H9 (cell line): ENCODE results near the gene TK2. TPM values are rescaled to one million over a fixed set of nuclear protein-coding genes. Genes with fewer than 3 reads are reported as not detected.

Experiments
- DNase-seq: peaks from one replicate; pipeline ENCODE4 v3.0.0-alpha.2; 2017
- H2AFZ ChIP-seq: one replicate; pipeline ENCODE4 v1.6.1; 2013; ENCODE audit warnings: mild to moderate bottlenecking, low read length, control low read depth, moderate library complexity
- H2AK5ac ChIP-seq: 2 replicates; pipeline ENCODE4 v1.6.1; 2013; ENCODE audit warnings: low read length, control low read depth, mixed read lengths; ENCODE audit not compliant: insufficient read length
- H2BK120ac ChIP-seq: one replicate; pipeline ENCODE4 v1.6.1; 2013; ENCODE audit warnings: low read depth, mild to moderate bottlenecking, low read length, control low read depth, inconsistent platforms; ENCODE audit not compliant: poor library complexity, severe bottlenecking
- H2BK12ac ChIP-seq: 2 replicates; pipeline ENCODE4 v1.6.1; 2013; ENCODE audit warnings: low read length, control low read depth, mixed read lengths, low read depth; ENCODE audit not compliant: insufficient read length
- H2BK15ac ChIP-seq: 2 replicates; pipeline ENCODE4 v1.6.1; 2013; ENCODE audit warnings: low read depth, low read length, control low read depth
- H2BK20ac ChIP-seq: one replicate; pipeline ENCODE4 v1.6.1; 2013; ENCODE audit warnings: low read depth, mild to moderate bottlenecking, low read length, control low read depth, inconsistent platforms; ENCODE audit not compliant: poor library complexity, severe bottlenecking
- H2BK5ac ChIP-seq: 2 replicates; pipeline ENCODE4 v1.6.1; 2013; ENCODE audit warnings: low read length, control low read depth, mixed read lengths; ENCODE audit not compliant: insufficient read length
- H3K14ac ChIP-seq: 2 replicates; pipeline ENCODE4 v1.6.1; 2013; ENCODE audit warnings: low read length, control low read depth; ENCODE audit not compliant: insufficient read depth
- H3K18ac ChIP-seq: 2 replicates; pipeline ENCODE4 v1.6.1; 2013; ENCODE audit warnings: low read depth, mild to moderate bottlenecking, mixed read lengths, low read length, control low read depth; ENCODE audit not compliant: insufficient read length
- H3K23ac ChIP-seq: 2 replicates; pipeline ENCODE4 v1.6.1; 2013; ENCODE audit warnings: low read length, control low read depth, mixed read lengths, low read depth; ENCODE audit not compliant: insufficient read length
- H3K23me2 ChIP-seq: 2 replicates; pipeline ENCODE4 v1.6.1; 2013; ENCODE audit warnings: low read depth, mild to moderate bottlenecking, mixed read lengths, low read length, control low read depth; ENCODE audit not compliant: insufficient read length, poor library complexity, severe bottlenecking
- H3K27ac ChIP-seq: 2 replicates; pipeline ENCODE4 v1.5.1; 2013; ENCODE audit warnings: low read length, control low read depth, mixed read lengths, low read depth; ENCODE audit not compliant: insufficient read length
- H3K27me3 ChIP-seq: 2 replicates; pipeline ENCODE4 v1.6.1; 2013; ENCODE audit warnings: low read length, control low read depth, inconsistent platforms; ENCODE audit not compliant: insufficient read depth
- H3K4ac ChIP-seq: 2 replicates; pipeline ENCODE4 v1.6.1; 2013; ENCODE audit warnings: low read depth, mild to moderate bottlenecking, control low read depth, inconsistent platforms, low read length, moderate library complexity
- H3K4me1 ChIP-seq: 2 replicates; pipeline ENCODE4 v1.6.1; 2013; ENCODE audit warnings: low read length, control low read depth, inconsistent platforms; ENCODE audit not compliant: insufficient read depth
- H3K4me2 ChIP-seq: 2 replicates; pipeline ENCODE4 v1.6.1; 2013; ENCODE audit warnings: low read length, control low read depth, mixed read lengths; ENCODE audit not compliant: insufficient read length, insufficient read depth
- H3K56ac ChIP-seq: 2 replicates; pipeline ENCODE4 v1.6.1; 2013; ENCODE audit warnings: low read depth, mild to moderate bottlenecking, mixed read lengths, low read length, control low read depth; ENCODE audit not compliant: insufficient read length
- H3K79me1 ChIP-seq: 2 replicates; pipeline ENCODE4 v1.6.1; 2013; ENCODE audit warnings: low read depth, mild to moderate bottlenecking, moderate library complexity, low read length, control low read depth, inconsistent platforms; ENCODE audit not compliant: insufficient read depth, poor library complexity, severe bottlenecking
- H3K79me2 ChIP-seq: 2 replicates; pipeline ENCODE4 v1.6.1; 2013; ENCODE audit warnings: low read length, control low read depth, inconsistent platforms; ENCODE audit not compliant: insufficient read depth
- H3K9ac ChIP-seq: 2 replicates; pipeline ENCODE4 v1.6.1; 2013; ENCODE audit warnings: low read length, control low read depth, mixed read lengths; ENCODE audit not compliant: insufficient read length; ENCODE audit errors: extremely low read depth
- H3K9me3 ChIP-seq: one replicate; pipeline ENCODE4 v1.6.1; 2013; ENCODE audit warnings: low read depth, low read length, inconsistent platforms; ENCODE audit not compliant: control insufficient read depth
- H3T11ph ChIP-seq: one replicate; pipeline ENCODE4 v1.6.1; 2013; ENCODE audit warnings: mild to moderate bottlenecking, low read length, control low read depth, inconsistent platforms
- H4K20me1 ChIP-seq: one replicate; pipeline ENCODE4 v1.6.1; 2013; ENCODE audit not compliant: control insufficient read depth, insufficient read length, insufficient read depth
- H4K5ac ChIP-seq: 2 replicates; pipeline ENCODE4 v1.6.1; 2013; ENCODE audit warnings: low read depth, mild to moderate bottlenecking, mixed read lengths, low read length, control low read depth; ENCODE audit not compliant: insufficient read length
- H4K8ac ChIP-seq: replicated peaks from 2 replicates; pipeline ENCODE4 v1.6.1; 2013; ENCODE audit warnings: low read length, control low read depth, mixed read lengths, low read depth; ENCODE audit not compliant: insufficient read length
- H4K91ac ChIP-seq: 2 replicates; pipeline ENCODE4 v1.6.1; 2013; ENCODE audit warnings: low read depth, mild to moderate bottlenecking, moderate library complexity, mixed read lengths, low read length, control low read depth; ENCODE audit not compliant: insufficient read length
- H3K27ac Mint-ChIP-seq, 3 experiments: 2 replicates in 2 of 3; 3 replicates in 1 of 3; pipeline ENCODE4 v1.8.0; 2020 to 2021; ENCODE audit warnings: mixed read lengths in 3 of 3, mild to moderate bottlenecking in 1 of 3, moderate library complexity in 1 of 3
- H3K27me3 Mint-ChIP-seq: 2 replicates; pipeline ENCODE4 v1.8.0; 2021; ENCODE audit warnings: low read depth, mild to moderate bottlenecking, moderate library complexity, mixed read lengths
- H3K36me3 Mint-ChIP-seq, 3 experiments: 2 replicates in 2 of 3; 3 replicates in 1 of 3; pipeline ENCODE4 v1.8.0; 2020 to 2021; ENCODE audit warnings: low read depth in 3 of 3, mixed read lengths in 3 of 3; ENCODE audit not compliant: insufficient read depth in 1 of 3
- H3K4me1 Mint-ChIP-seq, 2 experiments: 2 replicates each; pipeline ENCODE4 v1.8.0; 2020; ENCODE audit warnings: mixed read lengths in 2 of 2
- H3K4me3 Mint-ChIP-seq, 2 experiments: 2 replicates in 1 of 2; 3 replicates in 1 of 2; pipeline ENCODE4 v1.8.0; 2020 to 2021; ENCODE audit warnings: mild to moderate bottlenecking in 2 of 2, mixed read lengths in 2 of 2, moderate library complexity in 1 of 2
- H3K9me3 Mint-ChIP-seq, 2 experiments: 2 replicates in 1 of 2; 3 replicates in 1 of 2; pipeline ENCODE4 v1.8.0; 2020; ENCODE audit warnings: mild to moderate bottlenecking in 2 of 2, mixed read lengths in 2 of 2, moderate library complexity in 1 of 2
- WGBS: extraction: QIAGEN DNeasy Blood & Tissue Kit; methylation state at CpG from one replicate; pipeline ENCODE4 v1.1.7; 2013; ENCODE audit warnings: missing lambda C conversion rate, low lambda C conversion rate, mixed read lengths; ENCODE audit not compliant: insufficient read length; ENCODE audit errors: extremely low coverage; 5-methylcytosine and 5-hydroxymethylcytosine counted together
- total RNA-seq: library from RNA; stranded (reverse); gene quantifications from 2 replicates; pipeline ENCODE4 v1.2.1, GENCODE V29; 2021
- TF ChIP-seq, protein P1 (sequence below): fragments of 200-600 bp; sonication (generic); conservative IDR thresholded peaks from 3 replicates; pipeline ENCODE4 v1.8.0; 2021; ENCODE audit warnings: antibody characterized with exemption, mild to moderate bottlenecking

The TK2 gene
- total RNA-seq, 1 experiment from 2014 or later = 5.2 TPM

DNA sequence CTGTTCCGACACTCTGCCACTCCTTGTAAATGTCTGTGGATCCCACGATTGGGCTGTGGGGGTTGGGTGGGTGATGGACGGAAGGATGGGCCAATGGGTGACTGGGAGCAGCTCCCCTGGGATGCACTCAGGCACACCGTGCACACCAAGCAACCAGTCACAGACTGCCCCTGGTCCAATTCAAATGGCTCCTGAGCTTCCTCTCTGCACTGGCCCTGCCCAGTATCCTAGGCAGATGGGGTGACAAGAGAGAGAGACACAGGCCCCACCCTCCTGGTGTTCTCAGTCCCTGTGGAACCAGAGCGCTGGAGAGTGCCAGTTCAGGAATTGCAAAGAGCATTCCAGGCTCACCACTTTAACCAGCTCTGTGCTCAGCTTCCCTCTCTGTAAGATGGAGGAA is 90.0 kb downstream of the TK2 start:
- no peak overlapping the region for H2AK5ac ChIP-seq
- no peak overlapping the region for H3K4me2 ChIP-seq
- H2BK15ac ChIP-seq = no peak overlapping the region
- no peak overlapping the region for H3K9ac ChIP-seq
- H3K18ac ChIP-seq = no peak overlapping the region
- H3T11ph ChIP-seq = no peak overlapping the region
- H3K4me1 ChIP-seq = no peaks in the 10 kb centered on the region
- H3K36me3 Mint-ChIP-seq = no peaks in the 10 kb centered on the region
- H4K91ac ChIP-seq = no peak overlapping the region
- no peaks in the 10 kb centered on the region for H4K20me1 ChIP-seq
- H3K4ac ChIP-seq = no peak overlapping the region
- no peak overlapping the region for H2BK120ac ChIP-seq
- no peaks in the 10 kb centered on the region for H3K79me2 ChIP-seq
- H3K23me2 ChIP-seq = no peaks in the 10 kb centered on the region
- H2BK20ac ChIP-seq = no peak overlapping the region
- no peaks in the 10 kb centered on the region for H3K9me3 Mint-ChIP-seq
- no peak overlapping the region for H2BK5ac ChIP-seq
- H3K56ac ChIP-seq = no peak overlapping the region
- H4K8ac ChIP-seq = no peak overlapping the region
- peaks cover 13 to 24% of the 10 kb centered on the region in 2 experiments for H3K4me1 Mint-ChIP-seq
- no peak overlapping the region for H4K5ac ChIP-seq
- no peak overlapping the region for H3K23ac ChIP-seq
- H3K27ac Mint-ChIP-seq = no peak overlapping the region
- peaks cover 31% of the 10 kb centered on the region for H3K27me3 Mint-ChIP-seq
- TF ChIP-seq, protein P1, sequence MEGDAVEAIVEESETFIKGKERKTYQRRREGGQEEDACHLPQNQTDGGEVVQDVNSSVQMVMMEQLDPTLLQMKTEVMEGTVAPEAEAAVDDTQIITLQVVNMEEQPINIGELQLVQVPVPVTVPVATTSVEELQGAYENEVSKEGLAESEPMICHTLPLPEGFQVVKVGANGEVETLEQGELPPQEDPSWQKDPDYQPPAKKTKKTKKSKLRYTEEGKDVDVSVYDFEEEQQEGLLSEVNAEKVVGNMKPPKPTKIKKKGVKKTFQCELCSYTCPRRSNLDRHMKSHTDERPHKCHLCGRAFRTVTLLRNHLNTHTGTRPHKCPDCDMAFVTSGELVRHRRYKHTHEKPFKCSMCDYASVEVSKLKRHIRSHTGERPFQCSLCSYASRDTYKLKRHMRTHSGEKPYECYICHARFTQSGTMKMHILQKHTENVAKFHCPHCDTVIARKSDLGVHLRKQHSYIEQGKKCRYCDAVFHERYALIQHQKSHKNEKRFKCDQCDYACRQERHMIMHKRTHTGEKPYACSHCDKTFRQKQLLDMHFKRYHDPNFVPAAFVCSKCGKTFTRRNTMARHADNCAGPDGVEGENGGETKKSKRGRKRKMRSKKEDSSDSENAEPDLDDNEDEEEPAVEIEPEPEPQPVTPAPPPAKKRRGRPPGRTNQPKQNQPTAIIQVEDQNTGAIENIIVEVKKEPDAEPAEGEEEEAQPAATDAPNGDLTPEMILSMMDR = no peak
- no peaks in the 10 kb centered on the region for H3K27me3 ChIP-seq
- no peaks in the 10 kb centered on the region for H3K79me1 ChIP-seq
- no peak overlapping the region for H3K14ac ChIP-seq
- WGBS = no CpG with 5 or more reads among the region's 5 CpGs
- peak; percentile 91 for DNase-seq
- H3K9me3 ChIP-seq = no peaks in the 10 kb centered on the region
- no peak overlapping the region for H3K27ac ChIP-seq
- no peak overlapping the region for H2BK12ac ChIP-seq
- H2AFZ ChIP-seq = no peak overlapping the region
- H3K4me3 Mint-ChIP-seq = no peak overlapping the region; a peak in 1 of 5 replicates
